ENCODE data around the gene TSPAN16.

DNA sequence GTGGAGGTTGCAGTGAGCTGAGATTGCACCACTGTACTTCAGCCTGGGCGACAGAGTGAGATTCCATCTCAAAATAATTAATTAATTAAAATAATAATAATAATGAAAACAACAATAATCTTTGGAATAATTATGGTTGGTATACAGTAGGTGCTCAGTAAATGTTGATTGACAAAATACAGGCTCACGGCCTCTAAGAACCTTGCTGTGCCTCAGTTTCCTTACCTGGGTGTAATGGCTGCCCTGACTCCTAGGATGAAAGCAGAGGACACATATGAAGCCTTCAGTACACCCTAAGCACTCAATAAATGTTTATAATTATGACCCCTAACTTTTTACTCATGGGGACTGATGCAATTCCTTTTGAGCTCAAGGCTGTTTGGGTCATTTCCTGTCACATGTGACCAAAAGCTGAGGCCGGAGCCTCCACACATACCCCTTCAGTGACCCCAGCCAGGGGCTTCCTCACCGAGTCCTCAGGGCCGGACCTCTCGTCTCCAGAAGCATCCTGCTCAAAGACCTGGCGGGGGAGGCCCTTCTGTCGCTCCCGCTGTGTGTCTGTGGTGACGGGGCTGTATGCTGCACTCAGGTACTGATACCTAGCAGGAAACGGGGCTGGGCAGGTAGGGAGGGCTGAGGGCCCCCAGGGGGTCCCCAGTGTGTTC lies 44.2 kb upstream of the TSPAN16 start:
- TF ChIP-seq, protein P1, sequence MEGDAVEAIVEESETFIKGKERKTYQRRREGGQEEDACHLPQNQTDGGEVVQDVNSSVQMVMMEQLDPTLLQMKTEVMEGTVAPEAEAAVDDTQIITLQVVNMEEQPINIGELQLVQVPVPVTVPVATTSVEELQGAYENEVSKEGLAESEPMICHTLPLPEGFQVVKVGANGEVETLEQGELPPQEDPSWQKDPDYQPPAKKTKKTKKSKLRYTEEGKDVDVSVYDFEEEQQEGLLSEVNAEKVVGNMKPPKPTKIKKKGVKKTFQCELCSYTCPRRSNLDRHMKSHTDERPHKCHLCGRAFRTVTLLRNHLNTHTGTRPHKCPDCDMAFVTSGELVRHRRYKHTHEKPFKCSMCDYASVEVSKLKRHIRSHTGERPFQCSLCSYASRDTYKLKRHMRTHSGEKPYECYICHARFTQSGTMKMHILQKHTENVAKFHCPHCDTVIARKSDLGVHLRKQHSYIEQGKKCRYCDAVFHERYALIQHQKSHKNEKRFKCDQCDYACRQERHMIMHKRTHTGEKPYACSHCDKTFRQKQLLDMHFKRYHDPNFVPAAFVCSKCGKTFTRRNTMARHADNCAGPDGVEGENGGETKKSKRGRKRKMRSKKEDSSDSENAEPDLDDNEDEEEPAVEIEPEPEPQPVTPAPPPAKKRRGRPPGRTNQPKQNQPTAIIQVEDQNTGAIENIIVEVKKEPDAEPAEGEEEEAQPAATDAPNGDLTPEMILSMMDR (IDR thresholded peaks at IDR 0.05): no peak
- no peak for TF ChIP-seq POLR2A (IDR thresholded peaks at IDR 0.05)

All from right lobe of liver (tissue), 4 donors.